Measurements from ENCODE around the gene LSR.

Gene LSR

DNA sequence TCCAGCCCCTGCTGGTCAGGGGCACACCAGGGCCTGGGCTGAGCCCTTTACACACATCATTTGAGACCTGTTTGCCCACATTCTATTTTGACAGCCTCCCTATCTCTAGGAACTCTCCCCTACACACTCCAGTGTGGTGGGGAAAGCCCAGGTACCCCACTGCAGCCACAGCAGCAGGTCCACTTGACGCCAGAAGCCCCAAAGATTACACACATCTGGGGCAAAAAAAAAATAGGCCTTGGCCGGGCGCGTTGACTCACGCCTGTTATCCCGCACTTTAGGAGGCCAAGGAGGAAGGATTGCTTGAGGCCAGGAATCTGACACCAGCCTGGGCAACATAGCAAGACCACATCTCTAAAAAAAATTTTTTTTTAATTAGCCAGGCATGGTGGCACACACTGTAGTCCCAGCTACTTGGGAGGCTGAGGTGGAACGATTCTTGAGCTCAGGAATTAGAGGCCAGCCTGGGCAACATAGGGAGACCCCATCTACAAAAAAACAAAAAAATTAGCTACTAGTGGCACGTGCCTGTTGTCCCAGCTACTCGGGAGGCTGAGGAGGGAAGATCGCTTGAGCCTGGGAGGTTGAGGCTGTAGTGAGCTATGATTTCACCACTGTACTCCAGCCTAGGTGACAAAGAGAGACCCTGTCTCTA, 62.1 kb downstream of the LSR start:
- DNase-seq (ENCODE audit: low spot score), result no peak
- TF ChIP-seq, protein P1, sequence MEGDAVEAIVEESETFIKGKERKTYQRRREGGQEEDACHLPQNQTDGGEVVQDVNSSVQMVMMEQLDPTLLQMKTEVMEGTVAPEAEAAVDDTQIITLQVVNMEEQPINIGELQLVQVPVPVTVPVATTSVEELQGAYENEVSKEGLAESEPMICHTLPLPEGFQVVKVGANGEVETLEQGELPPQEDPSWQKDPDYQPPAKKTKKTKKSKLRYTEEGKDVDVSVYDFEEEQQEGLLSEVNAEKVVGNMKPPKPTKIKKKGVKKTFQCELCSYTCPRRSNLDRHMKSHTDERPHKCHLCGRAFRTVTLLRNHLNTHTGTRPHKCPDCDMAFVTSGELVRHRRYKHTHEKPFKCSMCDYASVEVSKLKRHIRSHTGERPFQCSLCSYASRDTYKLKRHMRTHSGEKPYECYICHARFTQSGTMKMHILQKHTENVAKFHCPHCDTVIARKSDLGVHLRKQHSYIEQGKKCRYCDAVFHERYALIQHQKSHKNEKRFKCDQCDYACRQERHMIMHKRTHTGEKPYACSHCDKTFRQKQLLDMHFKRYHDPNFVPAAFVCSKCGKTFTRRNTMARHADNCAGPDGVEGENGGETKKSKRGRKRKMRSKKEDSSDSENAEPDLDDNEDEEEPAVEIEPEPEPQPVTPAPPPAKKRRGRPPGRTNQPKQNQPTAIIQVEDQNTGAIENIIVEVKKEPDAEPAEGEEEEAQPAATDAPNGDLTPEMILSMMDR (IDR thresholded peaks at IDR 0.05; ENCODE audit: extremely low read depth, missing control alignments), result no peak

DNA sequence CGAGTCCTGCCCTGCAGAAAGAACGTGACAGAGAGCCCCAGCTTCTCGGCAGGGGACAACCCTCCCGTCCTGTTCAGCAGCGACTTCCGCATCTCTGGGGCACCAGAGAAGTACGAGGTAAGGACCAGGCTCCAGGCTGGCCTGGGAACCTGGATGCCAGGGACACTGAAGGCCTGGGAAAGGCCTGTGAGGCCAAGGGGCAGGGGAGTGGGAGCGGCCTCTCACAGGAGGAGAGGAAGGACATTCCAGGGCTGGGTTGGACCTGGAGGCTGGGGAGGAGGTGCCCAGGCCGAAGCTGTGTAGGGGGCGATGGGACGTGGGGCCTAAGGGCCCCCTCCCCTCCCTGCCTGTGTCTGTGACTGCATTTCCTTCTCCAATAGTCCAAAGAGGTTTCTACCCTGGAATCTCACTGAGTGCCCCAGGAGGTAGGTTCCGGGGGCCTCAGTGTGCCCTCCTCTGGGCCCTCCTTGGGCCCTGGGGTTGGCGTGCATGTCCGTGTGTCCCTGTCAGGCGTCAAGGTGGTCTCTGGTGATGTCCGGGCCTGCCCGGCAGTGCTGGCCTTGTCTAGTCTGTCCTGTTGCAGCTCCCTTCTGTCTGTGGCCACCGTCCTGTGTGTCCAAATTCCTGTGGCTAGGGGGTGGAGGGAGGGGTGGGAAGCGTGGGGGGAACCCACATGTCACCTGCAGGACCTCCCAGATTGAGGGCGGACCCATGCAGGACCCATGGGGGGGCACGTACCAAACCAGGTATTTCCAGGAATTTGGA, 63.3 kb downstream of the LSR start:
- no peak for DNase-seq (ENCODE audit: low spot score)

DNA sequence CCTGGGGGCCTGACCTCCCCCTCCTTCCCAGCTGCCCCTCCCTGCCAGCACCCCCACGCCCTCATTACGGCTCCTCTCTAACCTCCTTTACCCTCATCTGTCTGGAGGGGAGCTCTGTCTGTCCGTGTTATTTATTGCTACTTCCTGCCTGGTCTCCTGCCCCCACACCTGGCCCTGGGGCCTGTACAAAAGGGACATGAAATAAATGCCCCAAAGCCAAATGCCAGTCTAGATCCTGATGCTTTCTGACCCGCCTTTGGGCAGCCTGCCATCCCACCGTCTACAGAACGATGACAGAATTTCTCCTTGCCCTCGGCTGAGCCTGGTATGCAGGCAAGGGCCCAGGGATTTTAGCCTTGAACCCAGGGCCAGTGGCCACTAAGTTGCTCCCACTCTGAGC, 64.8 kb downstream of the LSR start:
- TF ChIP-seq, protein P1 (IDR thresholded peaks at IDR 0.05; ENCODE audit: extremely low read depth, missing control alignments), result no peak
- no peak for DNase-seq (ENCODE audit: low spot score)

More for the DNA sequence above, 63.3 kb downstream of the LSR start:
- TF ChIP-seq, protein P1 (IDR thresholded peaks at IDR 0.05; ENCODE audit: extremely low read depth, missing control alignments), result no peak

DNA sequence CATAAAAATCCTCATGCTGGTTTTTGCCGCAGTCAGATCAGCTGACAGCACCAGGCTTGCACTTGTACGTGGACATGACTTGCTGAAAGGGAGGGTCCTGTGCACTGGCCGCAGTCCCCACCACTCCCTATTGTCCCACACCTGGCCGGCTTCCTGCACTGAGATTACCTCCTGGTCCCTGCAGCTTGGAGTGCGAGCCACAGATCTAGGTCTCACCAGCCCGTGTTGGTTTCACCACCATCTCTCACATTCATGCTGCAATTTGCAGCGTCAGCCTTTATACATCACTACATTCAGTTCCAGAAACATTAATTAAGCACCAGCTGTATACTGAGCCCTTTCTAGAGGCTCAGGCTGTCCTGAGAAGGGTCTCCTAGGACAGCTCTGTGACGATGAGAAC, 65.2 kb downstream of the LSR start:
- TF ChIP-seq, protein P1 (IDR thresholded peaks at IDR 0.05; ENCODE audit: extremely low read depth, missing control alignments), result no peak

DNA sequence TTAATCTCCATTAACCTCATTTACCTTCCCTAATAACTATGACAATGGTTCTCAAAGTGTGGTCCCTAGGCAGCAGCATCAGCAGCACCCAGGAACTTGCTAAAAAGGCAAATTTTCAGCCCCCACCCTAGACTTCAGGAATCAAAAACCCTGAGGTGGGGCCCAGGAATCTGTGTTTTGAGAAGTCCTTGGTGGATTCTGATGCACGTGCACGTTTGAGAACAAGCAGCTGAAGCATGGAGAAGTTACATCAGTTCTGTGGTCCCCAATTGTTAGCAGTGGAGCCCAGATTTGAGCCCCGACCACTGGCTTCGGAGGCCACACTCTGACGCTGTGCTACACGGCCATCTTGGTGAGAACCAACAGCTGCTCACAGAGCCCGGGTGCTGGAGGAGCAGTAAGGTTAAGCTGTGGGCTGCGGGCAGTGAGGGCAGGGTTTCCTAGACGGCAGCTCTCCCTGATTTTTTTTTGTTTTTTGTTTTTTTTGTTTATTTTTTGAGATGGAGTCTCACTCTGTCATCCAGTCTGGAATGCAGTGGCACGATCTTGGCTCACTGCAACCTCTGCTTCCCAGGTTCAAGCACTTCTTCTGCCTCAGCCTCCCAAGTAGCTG, 66.2 kb downstream of the LSR start:
- TF ChIP-seq, protein P1 (IDR thresholded peaks at IDR 0.05; ENCODE audit: extremely low read depth, missing control alignments), result no peak
- DNase-seq (ENCODE audit: low spot score), result no peak

More for the DNA sequence above, 65.2 kb downstream of the LSR start:
- no peak for DNase-seq (ENCODE audit: low spot score)

DNA sequence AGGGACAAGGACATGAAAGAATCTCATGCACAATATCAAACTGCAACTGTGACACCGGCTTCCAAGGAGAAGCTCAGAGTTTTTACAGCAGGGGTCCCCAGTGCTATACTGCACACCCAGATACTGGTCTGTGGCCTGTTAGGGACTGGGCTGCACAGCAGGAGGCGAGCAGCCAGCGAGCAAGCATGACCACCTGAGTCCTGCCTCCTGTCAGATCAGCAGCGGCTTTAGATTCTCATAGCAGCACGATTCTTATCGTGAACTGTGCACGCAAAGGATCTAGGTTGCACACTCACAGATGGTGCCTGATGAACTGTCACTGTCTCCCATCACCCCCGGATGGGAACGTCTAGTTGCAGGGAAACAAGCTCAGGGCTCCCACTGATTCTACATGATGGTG, 67.1 kb downstream of the LSR start:
- TF ChIP-seq, protein P1 (IDR thresholded peaks at IDR 0.05; ENCODE audit: extremely low read depth, missing control alignments), result no peak
- no peak for DNase-seq (ENCODE audit: low spot score)

DNA sequence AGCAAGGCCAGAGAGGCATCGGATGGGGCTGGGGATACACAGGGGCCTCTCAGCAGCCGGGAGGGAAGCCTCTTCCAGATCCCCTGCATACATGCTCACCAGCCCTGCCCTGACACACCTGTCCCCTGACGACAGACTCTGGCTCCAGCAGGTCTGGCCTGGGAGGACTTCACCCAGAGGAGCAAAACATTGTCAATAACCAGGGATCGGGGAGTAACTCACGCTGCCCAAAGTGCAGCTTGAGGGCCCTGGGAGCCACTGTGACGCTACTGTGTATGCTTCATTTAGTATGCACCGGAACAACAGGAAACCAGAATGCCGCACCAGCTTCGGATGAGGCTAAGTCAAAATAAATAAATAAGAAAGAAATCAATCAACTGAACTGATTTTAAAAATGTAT, 67.8 kb downstream of the LSR start:
- TF ChIP-seq, protein P1 (IDR thresholded peaks at IDR 0.05; ENCODE audit: extremely low read depth, missing control alignments), result no peak
- no peak for DNase-seq (ENCODE audit: low spot score)

All from GM20000 (cell line).